CD14-positive monocyte (primary cell): ENCODE results near the gene RTL1. TPM values are rescaled to one million over a fixed set of nuclear protein-coding genes. Genes with fewer than 3 reads are reported as not detected.

Source experiments
- DNase-seq, 3 donors: peaks; one replicate each; pipeline ENCODE4 v3.0.0-alpha.2; 2011 to 2022
- H2AFZ ChIP-seq: 2 replicates; pipeline ENCODE4 v1.6.0; 2012; ENCODE audit warnings: mild to moderate bottlenecking, low read depth, low read length, inconsistent platforms; ENCODE audit not compliant: insufficient read depth, poor library complexity, severe bottlenecking
- H3K27ac ChIP-seq, 2 donors: 1 replicate in 1 of 2; 2 replicates in 1 of 2; pipeline ENCODE4 v1.5.1; 2012 to 2013; ENCODE audit warnings: low read length in 2 of 2, control low read depth in 1 of 2, inconsistent platforms in 1 of 2, low read depth in 1 of 2, mild to moderate bottlenecking in 1 of 2
- H3K27me3 ChIP-seq, 2 donors: one replicate each; pipeline versions ENCODE4 v1.6.0 to v1.6.1; 2011 to 2013; ENCODE audit warnings: low read length in 2 of 2; ENCODE audit not compliant: control insufficient read depth in 2 of 2, insufficient read depth in 2 of 2
- H3K36me3 ChIP-seq, 2 donors: replicated peaks in 1 of 2; 1 replicate in 1 of 2; 2 replicates in 1 of 2; pipeline versions ENCODE4 v1.5.1 to v1.6.1; 2012 to 2013; ENCODE audit warnings: low read length in 2 of 2, control low read depth in 1 of 2, inconsistent platforms in 1 of 2, mild to moderate bottlenecking in 1 of 2; ENCODE audit not compliant: insufficient read depth in 2 of 2, control insufficient read depth in 1 of 2
- H3K4me1 ChIP-seq, 2 donors: 1 replicate in 1 of 2; 2 replicates in 1 of 2; pipeline versions ENCODE4 v1.5.1 to v1.6.1; 2012 to 2013; ENCODE audit warnings: low read length in 2 of 2, control low read depth in 1 of 2, inconsistent platforms in 1 of 2, mild to moderate bottlenecking in 1 of 2, moderate library complexity in 1 of 2; ENCODE audit not compliant: insufficient read depth in 2 of 2, control insufficient read depth in 1 of 2
- H3K4me2 ChIP-seq: replicated peaks from 2 replicates; pipeline ENCODE3; 2012; ENCODE audit warnings: low read length, moderate library complexity, mild to moderate bottlenecking; ENCODE audit not compliant: poor library complexity, severe bottlenecking; ENCODE audit errors: extremely low read depth
- H3K4me3 ChIP-seq, 3 experiments: fragments of 200-600 bp in 1 of 3; sonication (generic) in 1 of 3; replicated peaks in 1 of 3; 1 replicate in 2 of 3; 2 replicates in 1 of 3; pipeline ENCODE4 v1.5.1; 2011 to 2013; ENCODE audit warnings: low read length in 3 of 3, mild to moderate bottlenecking in 3 of 3, control low read depth in 2 of 3, low read depth in 2 of 3, inconsistent platforms in 1 of 3, moderate library complexity in 1 of 3
- H3K79me2 ChIP-seq: 2 replicates; pipeline ENCODE4 v1.6.0; 2012; ENCODE audit warnings: mild to moderate bottlenecking, control low read depth, inconsistent platforms, low read length, moderate library complexity; ENCODE audit not compliant: insufficient read depth
- H3K9ac ChIP-seq: 2 replicates; pipeline ENCODE4 v1.6.0; 2017; ENCODE audit warnings: low read length, mild to moderate bottlenecking; ENCODE audit not compliant: insufficient read depth, poor library complexity, severe bottlenecking
- H3K9me3 ChIP-seq, 2 donors: replicated peaks in 1 of 2; 1 replicate in 1 of 2; 2 replicates in 1 of 2; pipeline versions ENCODE4 v1.5.1 to v1.6.1; 2012 to 2013; ENCODE audit warnings: low read length in 2 of 2, control low read depth in 1 of 2; ENCODE audit not compliant: control insufficient read depth in 1 of 2, insufficient read depth in 1 of 2
- H4K20me1 ChIP-seq: 2 replicates; pipeline ENCODE4 v1.6.0; 2012; ENCODE audit warnings: mild to moderate bottlenecking, low read length, control low read depth, moderate library complexity; ENCODE audit not compliant: insufficient read depth
- H3K27ac Mint-ChIP-seq, 7 donors: one replicate each; pipeline ENCODE4 v1.8.0; 2020; ENCODE audit warnings: mild to moderate bottlenecking in 7 of 7, mixed read lengths in 7 of 7, moderate library complexity in 6 of 7, inconsistent platforms in 2 of 7
- H3K27me3 Mint-ChIP-seq, 3 donors: one replicate each; pipeline ENCODE4 v1.8.0; 2021 to 2022; ENCODE audit warnings: low read depth in 3 of 3, mild to moderate bottlenecking in 3 of 3, mixed read lengths in 3 of 3, moderate library complexity in 3 of 3, inconsistent platforms in 1 of 3
- H3K36me3 Mint-ChIP-seq, 2 donors: one replicate each; pipeline ENCODE4 v1.8.0; 2020; ENCODE audit warnings: mixed read lengths in 2 of 2, inconsistent platforms in 1 of 2, mild to moderate bottlenecking in 1 of 2
- H3K4me1 Mint-ChIP-seq: one replicate; pipeline ENCODE4 v1.8.0; 2020; ENCODE audit warnings: mild to moderate bottlenecking, mixed read lengths
- H3K4me3 Mint-ChIP-seq, 2 donors: one replicate each; pipeline ENCODE4 v1.8.0; 2020; ENCODE audit warnings: mild to moderate bottlenecking in 2 of 2, mixed read lengths in 2 of 2, moderate library complexity in 1 of 2
- H3K9me3 Mint-ChIP-seq, 7 donors: one replicate each; pipeline ENCODE4 v1.8.0; 2020 to 2022; ENCODE audit warnings: mixed read lengths in 7 of 7, mild to moderate bottlenecking in 6 of 7, moderate library complexity in 6 of 7, inconsistent platforms in 2 of 7
- WGBS: methylation state at CpG from one replicate; pipeline ENCODE4 v1.1.5; 2013; ENCODE audit warnings: missing lambda C conversion rate; ENCODE audit not compliant: insufficient coverage; 5-methylcytosine and 5-hydroxymethylcytosine counted together
- intact Hi-C, 2 donors: fragments of 100-400 bp; cut with micrococcal nuclease; formaldehyde crosslinking; loops; one replicate each; pipeline versions ENCODE4 v1.15.0 to v1.15.1; 2023
- polyA plus RNA-seq, 3 donors: library from polyadenylated mRNA; depleted of rRNA in 1 of 3; unstranded in 2 of 3; stranded (reverse) in 1 of 3; fragments of 300-500 nt in 2 of 3; fragments of >200 nt in 1 of 3; fragmentation: Illumina TruSeq in 2 of 3; gene quantifications; 1 replicate in 2 of 3; 2 replicates in 1 of 3; pipeline ENCODE4 v1.2.3, GENCODE V29; 2012 to 2021
- TF ChIP-seq, protein P1 (sequence below): fragments of 200-600 bp; IDR thresholded peaks from one replicate; pipeline ENCODE4 v1.8.0; 2022; ENCODE audit warnings: antibody characterized with exemption, mild to moderate bottlenecking

RTL1 gene
- polyA plus RNA-seq, 3 donors: not detected

DNA sequence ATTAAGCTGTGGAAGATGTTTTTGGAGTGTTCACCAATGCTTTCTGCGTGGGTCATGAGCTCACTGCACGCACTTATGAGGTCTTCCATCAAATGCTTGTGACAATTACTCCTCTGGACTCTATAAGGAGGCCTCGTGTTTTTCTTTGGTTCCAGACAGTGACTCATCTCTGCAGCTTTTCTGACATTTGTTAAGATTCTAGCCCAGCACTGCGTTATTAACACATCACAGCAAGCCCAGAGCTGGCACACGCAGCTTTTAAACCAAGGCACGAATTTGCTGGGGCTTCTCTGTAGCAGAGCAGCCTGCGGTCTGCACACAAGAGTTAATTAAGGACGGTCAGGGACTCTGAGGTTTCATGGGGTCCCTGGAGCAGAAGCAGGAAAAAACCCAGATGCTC lies 60.7 kb downstream of the RTL1 start:
- H3K4me1 Mint-ChIP-seq: no peaks in the 10 kb centered on the region
- no peak overlapping the region for H2AFZ ChIP-seq
- no peak overlapping the region for H3K27ac Mint-ChIP-seq
- no peaks in the 10 kb centered on the region for H3K36me3 ChIP-seq
- H4K20me1 ChIP-seq: no peaks in the 10 kb centered on the region
- H3K27me3 Mint-ChIP-seq: peaks cover 0 to 3% (median 1%) of the 10 kb centered on the region in 3 donors
- WGBS: 87% methylated on average over 7 of the region's 8 CpGs
- no peaks in the 10 kb centered on the region for H3K9me3 ChIP-seq
- intact Hi-C loops: no loop called here
- H3K4me3 ChIP-seq: no peak overlapping the region
- H3K9me3 Mint-ChIP-seq: no peaks in the 10 kb centered on the region
- H3K79me2 ChIP-seq: no peaks in the 10 kb centered on the region
- H3K4me1 ChIP-seq: no peaks in the 10 kb centered on the region
- no peaks in the 10 kb centered on the region for H3K36me3 Mint-ChIP-seq
- no peak overlapping the region for H3K4me2 ChIP-seq
- H3K27me3 ChIP-seq: no peaks in the 10 kb centered on the region
- TF ChIP-seq, protein P1, sequence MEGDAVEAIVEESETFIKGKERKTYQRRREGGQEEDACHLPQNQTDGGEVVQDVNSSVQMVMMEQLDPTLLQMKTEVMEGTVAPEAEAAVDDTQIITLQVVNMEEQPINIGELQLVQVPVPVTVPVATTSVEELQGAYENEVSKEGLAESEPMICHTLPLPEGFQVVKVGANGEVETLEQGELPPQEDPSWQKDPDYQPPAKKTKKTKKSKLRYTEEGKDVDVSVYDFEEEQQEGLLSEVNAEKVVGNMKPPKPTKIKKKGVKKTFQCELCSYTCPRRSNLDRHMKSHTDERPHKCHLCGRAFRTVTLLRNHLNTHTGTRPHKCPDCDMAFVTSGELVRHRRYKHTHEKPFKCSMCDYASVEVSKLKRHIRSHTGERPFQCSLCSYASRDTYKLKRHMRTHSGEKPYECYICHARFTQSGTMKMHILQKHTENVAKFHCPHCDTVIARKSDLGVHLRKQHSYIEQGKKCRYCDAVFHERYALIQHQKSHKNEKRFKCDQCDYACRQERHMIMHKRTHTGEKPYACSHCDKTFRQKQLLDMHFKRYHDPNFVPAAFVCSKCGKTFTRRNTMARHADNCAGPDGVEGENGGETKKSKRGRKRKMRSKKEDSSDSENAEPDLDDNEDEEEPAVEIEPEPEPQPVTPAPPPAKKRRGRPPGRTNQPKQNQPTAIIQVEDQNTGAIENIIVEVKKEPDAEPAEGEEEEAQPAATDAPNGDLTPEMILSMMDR: no peak
- no peak overlapping the region for H3K9ac ChIP-seq
- no peak overlapping the region for H3K27ac ChIP-seq
- DNase-seq: no peak
- H3K4me3 Mint-ChIP-seq: no peak overlapping the region

DNA sequence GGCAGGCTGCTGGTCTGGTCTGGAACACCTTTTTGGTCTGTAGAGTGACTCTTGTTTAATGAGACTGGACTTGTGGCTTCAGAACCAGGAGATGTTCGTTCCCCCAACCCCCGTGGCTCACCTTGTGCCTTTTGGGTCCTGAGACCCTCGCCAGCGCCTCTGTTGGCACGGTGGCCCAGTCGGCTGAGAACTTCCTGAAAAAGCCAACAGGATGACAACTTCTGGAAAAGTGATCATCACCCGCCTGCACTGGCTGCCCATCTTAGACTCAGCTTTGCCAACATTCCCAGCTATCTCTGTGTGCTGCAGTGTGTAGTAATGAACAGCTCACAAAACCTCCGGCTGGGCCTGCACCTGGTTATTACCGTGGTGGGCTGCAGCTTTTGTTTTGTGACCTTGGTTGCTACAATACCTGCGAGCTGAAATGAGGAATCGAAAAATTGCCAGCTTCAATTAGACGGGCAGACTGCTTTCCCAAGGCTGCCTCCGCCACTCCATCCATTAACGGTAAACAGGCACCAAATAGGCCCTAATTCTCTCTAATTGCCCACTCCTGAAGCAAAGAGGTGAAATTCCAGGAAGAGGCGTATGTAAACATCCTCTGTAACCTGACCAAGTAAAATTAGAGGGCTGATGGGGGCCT lies 61.6 kb downstream of the RTL1 start:
- Mint-ChIP-seq H3K27ac (no peak overlapping the region), H3K27me3 (peaks cover 0 to 3% (median 1%) of the 10 kb centered on the region in 3 donors), H3K36me3 (no peaks in the 10 kb centered on the region), H3K9me3 (peaks cover 0 to 1% (median 0%) of the 10 kb centered on the region in 7 donors), H3K4me3 (no peak overlapping the region), H3K4me1 (no peaks in the 10 kb centered on the region)
- H3K9ac ChIP-seq: no peak overlapping the region
- 80% methylated on average over 10 of the region's 15 CpGs for WGBS
- H2AFZ ChIP-seq: no peak overlapping the region
- no peak overlapping the region for H3K4me3 ChIP-seq
- no peaks in the 10 kb centered on the region for H3K36me3 ChIP-seq
- intact Hi-C loops: no loop called here
- H3K79me2 ChIP-seq: no peaks in the 10 kb centered on the region
- no peaks in the 10 kb centered on the region for H4K20me1 ChIP-seq
- DNase-seq: no peak
- no peak overlapping the region for H3K4me2 ChIP-seq
- H3K27me3 ChIP-seq: no peaks in the 10 kb centered on the region
- TF ChIP-seq, protein P1: no peak
- no peak overlapping the region for H3K27ac ChIP-seq
- no peaks in the 10 kb centered on the region for H3K9me3 ChIP-seq
- H3K4me1 ChIP-seq: no peaks in the 10 kb centered on the region
